ENCODE results near the gene PDIA4.

GRCh38 chr7:149014309-149014708 is 14.0 kb downstream of the PDIA4 start:
- TF ChIP-seq, protein P1, sequence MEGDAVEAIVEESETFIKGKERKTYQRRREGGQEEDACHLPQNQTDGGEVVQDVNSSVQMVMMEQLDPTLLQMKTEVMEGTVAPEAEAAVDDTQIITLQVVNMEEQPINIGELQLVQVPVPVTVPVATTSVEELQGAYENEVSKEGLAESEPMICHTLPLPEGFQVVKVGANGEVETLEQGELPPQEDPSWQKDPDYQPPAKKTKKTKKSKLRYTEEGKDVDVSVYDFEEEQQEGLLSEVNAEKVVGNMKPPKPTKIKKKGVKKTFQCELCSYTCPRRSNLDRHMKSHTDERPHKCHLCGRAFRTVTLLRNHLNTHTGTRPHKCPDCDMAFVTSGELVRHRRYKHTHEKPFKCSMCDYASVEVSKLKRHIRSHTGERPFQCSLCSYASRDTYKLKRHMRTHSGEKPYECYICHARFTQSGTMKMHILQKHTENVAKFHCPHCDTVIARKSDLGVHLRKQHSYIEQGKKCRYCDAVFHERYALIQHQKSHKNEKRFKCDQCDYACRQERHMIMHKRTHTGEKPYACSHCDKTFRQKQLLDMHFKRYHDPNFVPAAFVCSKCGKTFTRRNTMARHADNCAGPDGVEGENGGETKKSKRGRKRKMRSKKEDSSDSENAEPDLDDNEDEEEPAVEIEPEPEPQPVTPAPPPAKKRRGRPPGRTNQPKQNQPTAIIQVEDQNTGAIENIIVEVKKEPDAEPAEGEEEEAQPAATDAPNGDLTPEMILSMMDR (IDR thresholded peaks at IDR 0.05): no peak
- no peak for TF ChIP-seq POLR2A (IDR thresholded peaks at IDR 0.05)
